MM.1S (cell line): Measurements from ENCODE around the gene FLYWCH1.
"Not testable (repeated sequence)": the region's sequence is repeated elsewhere in the genome, so short reads cannot be mapped to it uniquely, and the experiment has no call there.

Experiments used
- DNase-seq: peaks from one replicate; pipeline ENCODE4 v3.0.0-alpha.2; 2015
- H2AFZ ChIP-seq: fragments of 300-600 bp; sonication (generic); 2 replicates; pipeline ENCODE4 v1.6.0; 2016; ENCODE audit warnings: antibody characterized with exemption, low read length
- H3F3A ChIP-seq: fragments of 300-600 bp; sonication (generic); 2 replicates; pipeline ENCODE4 v1.6.1; 2016; ENCODE audit warnings: mild to moderate bottlenecking, antibody characterized with exemption, low read length, moderate library complexity, mixed read lengths; ENCODE audit not compliant: insufficient read depth
- H3K27ac ChIP-seq: fragments of 300-600 bp; sonication (generic); 2 replicates; pipeline ENCODE4 v1.5.1; 2016; ENCODE audit warnings: mild to moderate bottlenecking, low read length
- H3K27me3 ChIP-seq: fragments of 300-600 bp; sonication (generic); replicated peaks from 2 replicates; pipeline ENCODE4 v1.6.0; 2016; ENCODE audit warnings: low read length; ENCODE audit not compliant: insufficient read depth
- H3K36me3 ChIP-seq: fragments of 300-600 bp; sonication (generic); replicated peaks from 2 replicates; pipeline ENCODE4 v1.6.1; 2016; ENCODE audit warnings: mild to moderate bottlenecking, low read length, mixed read lengths; ENCODE audit not compliant: insufficient read depth
- H3K4me1 ChIP-seq: fragments of 300-600 bp; sonication (generic); 2 replicates; pipeline ENCODE4 v1.6.1; 2016; ENCODE audit warnings: low read length, mixed read lengths
- H3K4me2 ChIP-seq: fragments of 300-600 bp; sonication (generic); 2 replicates; pipeline ENCODE4 v1.6.0; 2016; ENCODE audit warnings: low read depth, low read length
- H3K4me3 ChIP-seq: fragments of 300-600 bp; sonication (generic); 2 replicates; pipeline ENCODE4 v1.5.1; 2016; ENCODE audit warnings: low read length, mixed read lengths
- H3K79me2 ChIP-seq: fragments of 300-600 bp; sonication (generic); 2 replicates; pipeline ENCODE4 v1.6.1; 2016; ENCODE audit warnings: mixed run types, low read length, mixed read lengths
- H3K9ac ChIP-seq: fragments of 300-600 bp; sonication (generic); 2 replicates; pipeline ENCODE4 v1.6.1; 2016; ENCODE audit warnings: low read length, mixed read lengths
- H3K9me2 ChIP-seq: fragments of 300-600 bp; sonication (generic); replicated peaks from 2 replicates; pipeline ENCODE4 v1.6.1; 2016; ENCODE audit warnings: mild to moderate bottlenecking, low read length, mixed read lengths; ENCODE audit not compliant: insufficient read depth
- H3K9me3 ChIP-seq: fragments of 300-600 bp; sonication (generic); replicated peaks from 2 replicates; pipeline ENCODE4 v1.6.1; 2016; ENCODE audit warnings: mild to moderate bottlenecking, low read length, mixed read lengths; ENCODE audit not compliant: insufficient read depth
- H4K20me1 ChIP-seq: fragments of 300-600 bp; sonication (generic); 2 replicates; pipeline ENCODE4 v1.6.1; 2016; ENCODE audit warnings: mild to moderate bottlenecking, low read length, moderate library complexity, mixed read lengths; ENCODE audit not compliant: insufficient read depth
- CTCF ChIP-seq: fragments of 300-600 bp; sonication (generic); IDR thresholded peaks from 2 replicates; pipeline ENCODE4 v1.5.1; 2016; ENCODE audit warnings: antibody characterized with exemption, low read length, mixed read lengths
- EZH2 ChIP-seq: fragments of 300-600 bp; sonication (generic); optimal IDR thresholded peaks from 2 replicates; pipeline ENCODE3; 2017; ENCODE audit warnings: low read depth, mild to moderate bottlenecking, antibody characterized with exemption, low read length, mixed read lengths
- EZH2phosphoT487 ChIP-seq: fragments of 300-600 bp; sonication (generic); IDR thresholded peaks from 2 replicates; pipeline ENCODE4 v1.6.1; 2018; ENCODE audit warnings: antibody characterized with exemption, low read length

The FLYWCH1 gene

DNA sequence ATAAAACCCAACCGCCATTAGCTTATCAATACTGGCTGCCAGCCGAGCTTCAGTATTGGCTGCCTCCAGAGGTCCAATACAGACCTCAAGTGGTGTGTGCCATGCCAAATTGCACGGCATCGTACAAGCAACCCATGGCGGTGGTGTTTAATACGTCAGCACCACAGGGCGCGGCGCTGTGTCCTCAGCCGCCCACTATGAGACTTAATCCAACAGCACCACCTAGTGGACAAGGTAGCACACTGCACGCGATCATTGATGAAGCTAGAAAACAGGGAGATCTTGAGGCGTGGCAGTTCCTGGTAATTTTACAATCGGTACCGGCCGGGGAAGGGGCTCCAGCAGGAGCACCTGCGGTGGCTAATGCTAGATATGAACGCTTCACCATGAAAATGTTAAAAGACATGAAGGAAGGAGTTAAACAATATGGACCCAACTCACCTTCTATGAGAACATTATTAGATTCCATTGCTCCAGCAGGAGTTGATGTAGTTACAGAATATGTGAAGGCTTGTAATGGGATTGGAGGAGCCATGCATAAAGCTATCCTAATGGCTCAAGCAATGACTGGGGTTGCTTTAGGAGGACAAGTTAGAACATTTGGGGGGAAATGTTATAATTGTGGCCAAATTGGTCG is 15.4 kb downstream of the FLYWCH1 start:
- no peak overlapping the region for H3K4me3 ChIP-seq

GRCh38 chr16:2928151-2928550 is 16.4 kb downstream of the FLYWCH1 start:
- H3K27me3 ChIP-seq, H3K4me2 ChIP-seq, H3F3A ChIP-seq, H3K36me3 ChIP-seq, DNase-seq, H3K9me3 ChIP-seq, H4K20me1 ChIP-seq, H3K27ac ChIP-seq, H2AFZ ChIP-seq, H3K4me3 ChIP-seq, H3K9ac ChIP-seq, H3K9me2 ChIP-seq: not testable (repeated sequence)
- Histone ChIP-seq H3K4me1 (peaks cover 10% of the 10 kb centered on the region; the same call in 1 of the 2 replicates), H3K79me2 (peaks cover 15% of the 10 kb centered on the region; the same call in 1 of the 2 replicates)

More for the DNA sequence above, 15.4 kb downstream of the FLYWCH1 start:
- H4K20me1 ChIP-seq: no peaks in the 10 kb centered on the region
- no peak overlapping the region for H2AFZ ChIP-seq
- no peaks in the 10 kb centered on the region for H3K9me2 ChIP-seq
- H3K4me1 ChIP-seq: peaks cover 10% of the 10 kb centered on the region; the same call in 1 of the 2 replicates
- H3K9me3 ChIP-seq: no peaks in the 10 kb centered on the region
- H3K79me2 ChIP-seq: peaks cover 25% of the 10 kb centered on the region
- H3K9ac ChIP-seq: no peak overlapping the region
- no peaks in the 10 kb centered on the region for H3K27me3 ChIP-seq
- peak; percentile 89 for DNase-seq
- H3K27ac ChIP-seq: no peak overlapping the region
- peak overlapping the region; percentile 76; the same call in 1 of the 2 replicates for H3K4me2 ChIP-seq
- H3F3A ChIP-seq: peaks cover 4% of the 10 kb centered on the region; the same call in 1 of the 2 replicates
- H3K36me3 ChIP-seq: no peaks in the 10 kb centered on the region
- no peak for TF ChIP-seq EZH2phosphoT487
- TF ChIP-seq CTCF: peak; percentile 98
- no peak for TF ChIP-seq EZH2

DNA sequence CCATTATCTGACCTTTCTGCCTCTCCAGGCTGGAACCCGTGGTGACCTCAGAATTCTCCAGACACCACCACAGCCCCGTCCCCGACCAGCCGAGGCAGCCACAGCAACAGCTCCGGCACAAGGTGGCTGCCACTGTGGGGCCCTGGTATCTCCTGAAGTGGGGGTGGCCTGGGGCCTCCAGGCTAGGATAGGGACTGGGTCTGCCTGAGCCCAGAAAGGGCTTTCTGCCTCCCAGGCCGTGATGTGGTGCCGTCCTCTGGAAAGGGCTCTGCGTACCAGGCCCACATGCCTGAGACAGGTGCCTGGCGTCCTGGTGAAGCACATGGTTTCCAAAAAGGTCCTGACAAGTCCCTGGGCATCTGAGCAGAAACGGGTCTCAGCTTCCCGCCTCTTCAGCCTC is 17.1 kb downstream of the FLYWCH1 start:
- Histone ChIP-seq H3K27me3 (no peaks in the 10 kb centered on the region), H3K9me2 (no peaks in the 10 kb centered on the region), H3K9me3 (no peaks in the 10 kb centered on the region), H3K79me2 (peaks cover 10% of the 10 kb centered on the region; the same call in 1 of the 2 replicates), H3K4me2 (no peak overlapping the region), H3K27ac (no peak overlapping the region), H3K4me3 (no peak overlapping the region), H3K36me3 (no peaks in the 10 kb centered on the region), H3F3A (peaks cover 4% of the 10 kb centered on the region; the same call in 1 of the 2 replicates), H2AFZ (no peak overlapping the region), H3K9ac (no peak overlapping the region), H4K20me1 (no peaks in the 10 kb centered on the region), H3K4me1 (peaks cover 10% of the 10 kb centered on the region; the same call in 1 of the 2 replicates)
- no peak for DNase-seq
- TF ChIP-seq EZH2phosphoT487 (no peak), EZH2 (no peak), CTCF (no peak)

GRCh38 chr16:2929693-2930092 is 18.0 kb downstream of the FLYWCH1 start:
- no peak overlapping the region for H3K4me2 ChIP-seq
- no peaks in the 10 kb centered on the region for H3K27me3 ChIP-seq
- TF ChIP-seq CTCF (no peak), EZH2phosphoT487 (no peak), EZH2 (no peak)
- peaks cover 5% of the 10 kb centered on the region; the same call in 1 of the 2 replicates for H3K79me2 ChIP-seq
- no peak overlapping the region for H2AFZ ChIP-seq
- H3K36me3 ChIP-seq: no peaks in the 10 kb centered on the region
- H3K27ac ChIP-seq: no peak overlapping the region
- no peaks in the 10 kb centered on the region for H3K9me2 ChIP-seq
- H3K4me3 ChIP-seq: no peak overlapping the region
- no peaks in the 10 kb centered on the region for H3K9me3 ChIP-seq
- no peaks in the 10 kb centered on the region for H4K20me1 ChIP-seq
- DNase-seq: no peak
- H3K9ac ChIP-seq: no peak overlapping the region
- peaks cover 4% of the 10 kb centered on the region; the same call in 1 of the 2 replicates for H3F3A ChIP-seq
- H3K4me1 ChIP-seq: peaks cover 10% of the 10 kb centered on the region; the same call in 1 of the 2 replicates
